GM21825 (cell line): ENCODE measurements around the gene TMEM92.

Experiments used
- ATAC-seq: cut with Tn5 transposase; IDR thresholded peaks from one replicate; pipeline ENCODE4 v1.9.1; 2021; ENCODE audit warnings: mild to moderate bottlenecking, moderate library complexity; ENCODE audit not compliant: unreplicated experiment

Gene TMEM92

DNA sequence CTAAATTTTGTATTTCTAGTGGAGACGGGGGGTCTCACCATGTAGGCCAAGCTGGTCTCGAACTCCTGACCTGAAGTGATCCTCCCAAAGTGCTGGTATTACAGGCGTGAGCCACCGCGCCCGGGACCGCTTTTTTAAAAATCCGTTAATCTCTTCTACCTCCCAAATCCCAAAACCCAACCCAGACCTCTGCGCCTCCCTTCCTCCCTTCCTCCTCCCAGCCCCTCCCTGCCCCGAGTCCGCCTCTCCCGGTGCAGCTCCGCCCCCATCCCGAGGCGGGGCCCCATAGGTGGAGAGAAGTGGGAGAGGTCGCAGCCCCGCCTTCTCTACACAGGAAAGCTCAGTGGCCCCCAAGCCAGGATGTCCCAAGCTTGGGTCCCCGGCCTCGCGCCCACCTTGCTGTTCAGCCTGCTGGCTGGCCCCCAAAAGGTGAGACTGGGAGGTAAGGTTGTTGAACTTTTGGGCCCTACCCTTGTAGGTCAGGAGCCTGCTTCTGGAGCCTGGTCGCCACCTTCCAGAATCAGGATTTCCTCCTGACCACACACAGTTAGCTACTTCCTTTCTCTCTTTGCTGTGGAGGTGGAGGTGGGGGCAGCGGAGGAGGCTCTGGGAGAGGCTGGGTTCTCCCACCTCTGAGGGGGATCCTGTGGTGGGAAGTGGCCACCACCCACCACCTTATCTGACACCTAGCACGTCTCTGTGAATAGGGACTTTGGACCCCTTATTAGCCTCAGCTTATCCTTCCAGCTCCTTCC, at the start of gene TMEM92:
Gene TMEM92, plus strand, starts transcription at position 325 of the 755 bp plus-strand sequence. Its CDS starts 36 bp downstream, at position 361.
- no peak for ATAC-seq

DNA sequence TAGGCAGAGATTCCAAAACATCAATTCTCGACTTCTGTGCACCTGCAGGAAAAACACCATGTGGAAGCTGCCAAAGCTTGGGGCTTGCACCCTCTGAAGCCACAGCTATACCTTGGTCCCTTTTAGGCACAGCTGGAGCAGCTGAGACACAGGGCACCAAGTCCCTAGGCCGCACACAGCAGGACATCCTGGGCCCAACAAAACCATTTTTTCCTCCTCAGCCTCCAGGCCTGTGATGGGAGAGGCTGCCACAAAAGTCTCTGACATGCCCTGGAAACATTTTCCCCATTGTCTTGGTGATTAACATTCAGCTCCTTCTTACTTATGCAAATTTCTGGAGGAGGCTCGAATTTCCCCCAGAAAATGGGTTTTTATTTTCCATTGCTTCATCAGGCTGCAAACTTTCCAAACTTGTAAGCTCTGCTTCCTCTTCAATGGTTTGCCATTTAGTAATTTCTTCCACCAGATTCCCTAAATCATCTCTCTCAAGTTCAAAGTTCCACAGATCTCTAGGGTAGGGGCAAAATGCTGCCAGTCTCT, 48.5 kb upstream of the TMEM92 start:
- ATAC-seq = no peak

DNA sequence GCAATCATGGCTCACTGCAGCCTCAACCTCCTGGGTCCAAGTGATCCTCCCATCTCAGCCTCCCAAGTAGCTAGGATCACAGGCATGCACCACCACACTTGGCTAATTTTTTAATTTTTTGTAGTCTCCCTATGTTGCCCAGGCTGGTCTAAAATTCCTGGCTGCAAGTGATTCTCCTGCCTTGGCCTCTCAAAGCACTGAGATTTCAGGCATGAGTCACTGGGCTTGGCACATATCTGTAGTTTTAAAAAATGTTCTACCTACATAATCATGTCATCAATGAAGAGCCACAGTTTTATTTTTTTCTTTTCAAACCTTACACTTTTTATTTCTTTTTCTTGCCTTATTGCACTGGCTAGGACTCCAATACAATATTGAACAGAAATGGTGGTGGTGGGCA, 39.7 kb upstream of the TMEM92 start:
- ATAC-seq = no peak

DNA sequence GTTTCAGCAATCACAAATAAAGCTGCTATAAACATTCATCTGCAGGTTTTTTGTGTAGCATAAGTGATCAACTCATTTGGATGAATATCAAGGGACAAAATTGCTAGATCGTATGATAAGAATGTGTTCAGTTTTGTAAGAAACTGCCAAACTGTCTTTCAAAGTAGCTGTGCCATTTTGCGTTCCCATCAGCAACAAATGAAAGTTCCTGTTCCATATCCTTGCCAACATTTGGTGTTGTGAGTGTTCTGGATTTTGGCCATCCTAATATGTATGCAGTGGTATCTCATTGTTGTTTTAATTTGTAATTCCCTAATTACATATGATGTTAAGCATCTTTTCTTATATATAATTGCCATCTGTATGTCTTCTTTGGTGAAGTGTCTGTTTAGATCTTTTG, 36.4 kb upstream of the TMEM92 start:
- ATAC-seq = no peak

GRCh38 chr17:50238601-50239280, 35.5 kb upstream of the TMEM92 start:
- ATAC-seq = no peak

DNA sequence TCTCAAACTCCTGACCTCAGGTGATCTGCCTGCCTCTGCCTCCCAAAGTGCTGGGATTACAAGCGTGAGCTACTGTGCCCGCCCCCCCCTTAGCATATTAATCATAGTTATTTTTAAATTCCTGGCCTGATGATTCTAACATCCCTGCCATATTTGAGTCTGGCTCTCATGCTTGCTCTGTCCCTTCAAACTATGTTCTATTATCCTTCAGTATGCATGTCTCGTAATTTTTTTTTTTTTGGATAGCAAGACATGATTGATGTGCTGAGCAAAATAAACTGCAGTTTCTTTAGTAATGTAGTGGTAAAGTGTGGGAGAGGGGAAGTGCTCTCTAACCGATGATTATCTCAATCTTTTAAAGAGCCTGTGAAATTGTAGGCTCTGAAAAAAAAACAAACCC, 34.3 kb upstream of the TMEM92 start:
- ATAC-seq = no peak

GRCh38 chr17:50240851-50241250, 33.4 kb upstream of the TMEM92 start:
- ATAC-seq = no peak

DNA sequence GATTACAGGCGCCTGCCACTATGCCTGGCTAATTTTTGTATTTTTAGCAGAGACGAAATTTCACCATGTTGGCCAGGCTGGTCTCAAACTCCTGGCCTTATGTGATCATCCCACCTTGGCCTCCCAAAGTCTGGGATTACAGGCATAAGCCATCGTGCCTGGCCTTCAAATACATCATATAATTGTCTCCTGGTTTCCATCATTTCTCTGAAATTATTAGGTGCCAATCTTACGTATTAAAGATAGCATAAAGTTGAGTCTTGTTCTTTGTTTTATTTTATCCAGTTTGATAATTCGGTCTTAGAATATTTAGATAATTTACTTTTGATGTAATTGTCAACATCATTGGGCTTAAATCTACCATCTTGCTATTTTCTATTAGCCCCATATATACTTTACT, 32.8 kb upstream of the TMEM92 start:
- ATAC-seq = no peak

GRCh38 chr17:50244771-50245170, 29.5 kb upstream of the TMEM92 start:
- ATAC-seq = no peak

- ATAC-seq = no peak
These were observed 26.0 kb upstream of the TMEM92 start for GRCh38 chr17:50248255-50248654.

DNA sequence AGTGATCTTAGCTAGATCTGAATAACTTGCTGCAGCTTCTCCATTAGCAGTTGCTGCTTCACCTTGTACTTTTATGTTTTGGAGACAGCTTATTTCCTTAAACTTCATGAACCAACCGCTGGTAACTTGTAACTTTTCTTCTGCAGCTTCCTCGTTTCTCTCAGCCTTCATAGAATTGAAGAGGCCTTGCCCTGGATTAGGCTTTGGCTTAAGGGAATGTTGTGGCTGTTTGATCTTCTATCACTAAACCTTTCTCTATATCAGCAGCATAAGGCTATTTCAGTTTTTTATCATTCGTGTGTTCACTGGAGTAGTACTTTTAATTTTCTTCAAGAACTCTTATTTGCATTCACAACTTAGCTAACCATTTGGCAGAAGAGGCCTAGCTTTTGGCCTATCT, 21.5 kb upstream of the TMEM92 start:
- ATAC-seq = no peak

- ATAC-seq = no peak
These were observed 18.3 kb upstream of the TMEM92 start for GRCh38 chr17:50255766-50256635.

DNA sequence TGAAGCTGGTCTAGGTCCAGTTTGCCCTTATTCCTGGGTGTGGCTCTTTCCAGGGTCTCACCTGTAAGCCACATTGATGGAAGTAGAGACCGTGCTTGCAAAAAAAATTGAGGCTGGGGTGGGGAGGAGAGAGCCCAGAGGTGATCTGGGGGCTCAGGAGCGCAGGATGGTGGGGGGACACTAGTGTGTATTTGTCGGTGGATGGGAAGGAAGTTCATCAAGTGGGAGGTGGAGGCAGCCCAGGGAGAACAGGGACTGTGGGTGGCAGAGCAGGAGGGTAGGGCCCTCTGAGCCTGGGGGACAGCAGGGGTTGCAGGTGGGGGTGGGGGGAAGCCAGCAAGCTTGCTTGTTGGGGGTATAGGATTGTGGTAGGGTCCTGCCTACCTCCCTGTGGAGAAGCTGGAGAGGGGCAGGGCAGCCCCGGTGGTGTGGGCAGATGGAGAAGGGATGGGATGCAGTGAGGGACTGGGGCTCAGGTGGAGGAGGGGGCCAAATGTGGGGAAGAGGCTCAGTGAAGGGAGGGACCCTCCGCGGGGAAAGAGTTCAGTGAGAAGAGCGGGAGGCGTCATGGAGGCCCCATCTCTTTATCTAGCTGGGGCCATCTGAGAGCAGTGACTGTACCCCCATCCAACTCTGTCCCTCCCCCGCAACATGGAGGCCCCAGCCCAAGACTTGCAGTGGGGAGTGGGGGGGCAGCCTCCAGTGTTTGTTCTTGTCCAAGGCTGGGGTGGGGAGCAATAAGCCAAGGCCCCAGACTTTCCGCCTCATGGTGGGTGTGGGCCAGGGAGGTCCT, 17.2 kb upstream of the TMEM92 start:
- ATAC-seq = no peak

DNA sequence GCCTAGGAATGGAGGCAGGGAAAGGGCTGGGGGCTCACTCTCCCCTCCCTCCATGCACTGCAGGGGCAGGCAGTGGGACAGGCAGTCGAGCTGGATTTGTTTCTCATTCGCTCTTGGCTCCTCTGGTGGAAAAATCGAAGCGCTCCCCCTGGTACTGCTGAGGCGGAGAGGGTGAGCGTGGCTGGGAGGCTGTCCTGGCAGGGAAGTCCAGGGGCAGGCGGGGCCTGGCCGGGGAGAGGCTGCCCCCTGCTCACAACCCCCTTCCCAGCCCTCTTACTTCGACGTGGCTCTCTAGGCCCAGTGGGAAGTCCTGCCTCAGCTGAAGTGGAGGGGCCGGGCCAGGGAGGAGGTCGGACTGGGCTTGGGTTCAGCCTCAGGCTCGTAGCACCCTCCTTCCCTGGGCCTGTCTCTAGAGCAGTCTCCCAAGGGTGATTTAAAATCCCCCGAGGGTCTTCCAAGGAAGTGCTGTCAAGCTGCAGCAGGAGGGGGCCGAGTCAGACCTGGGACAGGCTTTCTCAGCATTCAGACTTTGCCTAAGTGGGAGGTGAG, 16.5 kb upstream of the TMEM92 start:
- no peak for ATAC-seq

- no peak for ATAC-seq
These were observed 15.4 kb upstream of the TMEM92 start for GRCh38 chr17:50258647-50259476.

DNA sequence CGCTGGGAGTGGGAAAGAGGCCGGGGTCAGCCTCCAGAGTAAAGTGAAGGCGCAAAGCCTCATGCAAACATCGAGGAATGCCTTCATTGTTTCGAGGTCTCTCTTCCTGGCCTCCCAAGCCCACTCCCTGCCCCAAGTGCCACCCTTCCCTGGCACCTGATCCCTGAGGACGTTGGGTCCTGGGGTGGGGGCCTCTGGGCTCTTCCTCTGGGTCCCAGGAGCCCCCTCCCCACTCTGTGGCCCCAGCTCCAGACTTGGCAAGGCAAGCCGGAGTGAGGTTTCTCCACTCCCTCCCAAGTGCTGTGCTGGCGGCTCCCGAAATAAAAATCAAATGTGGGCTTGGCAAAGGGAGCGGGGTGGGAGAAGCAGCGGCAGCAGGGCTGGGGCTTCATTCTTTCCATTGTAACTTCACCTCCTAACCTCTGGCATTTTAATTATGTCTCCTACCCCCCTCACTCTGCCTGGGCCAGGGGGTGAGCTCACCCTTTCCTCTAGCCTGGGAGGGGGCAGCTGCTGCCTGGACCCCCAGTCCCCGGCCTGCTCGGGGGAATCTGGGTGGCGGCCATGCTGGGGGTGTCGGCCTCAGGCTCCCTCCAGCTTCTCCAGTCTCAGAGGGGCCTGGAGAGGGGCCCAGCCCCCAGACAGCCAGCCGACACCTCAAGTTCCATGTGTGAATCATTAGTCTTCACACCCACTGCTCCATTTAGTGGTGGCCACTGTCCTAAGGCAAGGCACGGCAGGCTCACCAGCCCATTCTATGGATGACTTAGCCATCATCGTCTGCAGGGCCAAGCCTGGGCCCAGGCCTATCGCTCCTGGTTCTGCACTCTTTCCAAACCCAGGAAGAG, 14.6 kb upstream of the TMEM92 start:
- ATAC-seq = no peak

- ATAC-seq = no peak
These were observed 13.8 kb upstream of the TMEM92 start for GRCh38 chr17:50260501-50260911.
